Measurements from ENCODE around the gene NIFK.
"Not testable (repeated sequence)": the region's sequence is repeated elsewhere in the genome, so short reads cannot be mapped to it uniquely, and the experiment has no call there.

Gene NIFK

DNA sequence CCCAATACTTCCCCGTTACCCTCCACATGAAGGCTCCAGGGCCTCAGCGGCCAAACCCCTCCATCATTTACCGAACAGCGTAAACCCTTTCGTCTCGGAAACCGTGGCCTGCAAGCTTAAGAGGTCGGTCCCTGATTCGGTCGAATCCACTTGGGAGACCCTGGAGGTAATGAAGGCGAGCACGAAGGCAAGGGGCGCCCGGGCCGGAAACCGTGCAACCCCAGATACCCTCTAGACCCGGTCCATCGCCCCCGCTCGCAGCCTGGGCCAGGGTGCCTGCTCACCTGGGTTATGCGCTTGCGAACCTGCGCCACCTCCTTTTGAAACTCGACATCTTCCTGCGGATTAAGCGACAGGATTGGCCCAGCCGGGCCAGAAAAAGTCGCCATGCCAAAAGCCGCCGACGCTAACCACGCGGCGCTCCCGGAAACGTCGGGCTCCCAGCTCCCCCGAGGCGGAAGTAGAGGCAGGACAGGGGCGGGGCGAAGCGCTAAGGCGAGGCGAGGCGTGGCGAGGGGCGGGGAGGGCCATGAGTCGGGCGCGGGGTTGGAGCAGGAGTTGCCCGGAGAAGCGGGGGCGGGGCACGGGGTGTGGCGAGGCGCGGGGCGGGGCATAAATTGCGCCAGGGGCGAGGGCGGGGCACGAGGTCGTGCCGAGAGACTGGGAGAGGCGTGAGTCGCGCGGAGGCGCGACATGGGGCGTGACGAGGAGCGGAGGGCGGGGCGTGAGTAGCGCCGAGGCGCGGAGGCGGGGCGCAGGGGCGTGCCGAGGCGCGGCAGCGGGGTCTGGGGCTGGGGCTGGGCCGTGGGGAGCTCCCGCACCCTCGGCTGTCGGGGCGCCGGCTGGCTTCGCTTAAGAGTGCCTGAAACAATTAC lies at the start of gene NIFK:
Gene NIFK (minus strand): TSS at position 414 of the 875 bp plus-strand sequence. CDS start 25 bp downstream, at position 389.
- peak; percentile 90 for DNase-seq

DNA sequence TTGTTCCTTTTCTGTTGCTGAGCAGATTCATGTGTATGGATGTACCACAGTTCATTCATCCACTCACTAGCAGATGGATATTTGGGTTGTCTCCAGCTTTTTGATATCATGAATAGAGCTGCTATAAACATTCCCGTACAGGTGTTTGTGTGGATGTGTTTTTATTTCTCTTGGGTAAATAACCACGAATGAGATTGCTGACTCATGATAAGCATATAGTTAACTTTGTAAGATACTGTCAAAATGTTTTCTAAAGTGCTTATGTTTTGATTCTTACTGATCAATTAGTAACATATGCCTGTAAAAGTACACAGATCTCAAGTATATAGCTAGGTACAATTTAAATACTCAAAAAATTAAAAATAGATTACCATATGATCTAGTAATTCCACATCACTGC lies 46.5 kb upstream of the NIFK start:
- no peak for DNase-seq

- no peak for DNase-seq
Measured at GRCh38 chr2:121778741-121779487, 42.2 kb upstream of the NIFK start.

GRCh38 chr2:121777699-121778058 lies 41.0 kb upstream of the NIFK start:
- no peak for DNase-seq

DNA sequence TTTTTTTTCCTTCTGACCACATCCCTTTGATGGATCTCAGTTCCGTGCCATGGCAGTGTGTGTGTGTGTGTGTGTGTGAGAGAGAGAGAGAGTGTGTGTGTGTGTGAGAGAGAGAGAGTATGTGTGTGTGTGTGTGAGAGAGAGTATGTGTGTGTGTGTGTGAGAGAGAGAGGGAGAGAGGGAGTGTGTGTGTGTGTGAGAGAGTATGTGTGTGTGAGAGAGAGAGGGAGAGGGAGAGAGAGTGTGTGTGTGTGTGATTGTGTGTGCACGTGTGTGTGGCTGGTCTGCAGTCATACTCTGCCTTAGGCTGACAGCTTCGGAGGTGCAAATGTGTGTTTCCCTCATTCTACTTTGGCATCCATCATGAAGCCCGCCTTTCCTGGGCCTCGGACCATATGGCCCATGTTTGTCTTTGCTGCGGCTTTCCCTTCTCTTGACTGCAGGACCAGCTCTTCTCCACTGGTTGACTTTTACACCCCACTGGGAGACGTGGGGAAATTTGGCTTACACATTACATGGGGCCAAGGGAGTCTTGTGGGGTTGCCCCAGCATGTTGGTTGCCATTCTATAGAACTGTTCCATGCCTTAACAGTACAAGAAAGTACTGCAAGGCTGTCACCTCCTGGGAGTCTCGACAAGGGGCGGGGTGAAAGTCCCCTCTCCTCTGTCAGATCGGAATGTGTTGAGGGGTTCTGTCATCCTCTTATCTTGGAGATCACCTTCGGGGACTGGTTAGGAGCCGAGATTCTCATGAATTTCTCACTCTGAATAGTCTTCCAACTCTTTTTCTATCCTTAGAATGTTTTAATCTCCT lies 40.4 kb upstream of the NIFK start:
- no peak for DNase-seq

DNA sequence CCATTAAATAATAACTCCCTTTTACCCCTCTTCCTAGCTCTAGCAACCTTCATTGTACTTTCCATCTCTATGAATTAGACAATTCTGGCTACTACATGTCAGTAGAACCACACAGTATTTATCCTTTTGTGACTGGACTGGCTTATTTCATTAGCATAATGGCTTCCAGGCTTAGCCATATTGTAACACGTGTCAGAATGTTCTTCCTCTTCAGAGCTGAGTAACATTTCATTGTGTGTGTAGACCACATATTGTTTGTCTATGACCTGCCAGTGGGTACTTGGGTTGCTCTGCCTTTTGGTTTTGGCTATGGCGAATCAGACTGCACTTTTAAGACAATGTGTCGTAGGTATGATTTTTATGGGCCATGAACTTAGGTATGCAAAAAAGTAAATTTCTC lies 39.7 kb upstream of the NIFK start:
- no peak for DNase-seq

DNA sequence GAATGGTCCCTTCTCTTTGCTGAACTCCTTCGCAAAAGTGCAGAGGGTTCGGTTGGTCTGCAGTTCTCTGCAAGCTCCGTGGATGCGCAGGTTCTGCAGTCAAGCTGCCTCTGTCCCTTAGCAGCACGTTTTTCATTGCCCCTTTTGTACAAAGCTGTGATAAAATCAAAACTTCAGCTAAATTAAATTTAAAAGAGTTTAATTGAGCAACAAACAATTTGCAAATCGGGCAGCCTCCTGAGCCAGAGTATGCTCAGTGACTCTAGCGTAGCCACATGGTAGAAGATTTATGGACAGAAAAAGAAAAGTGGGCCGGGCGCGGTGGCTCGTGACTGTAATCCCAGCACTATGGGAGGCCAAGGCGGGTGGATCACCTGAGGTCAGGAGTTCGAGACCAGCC lies 37.6 kb upstream of the NIFK start:
- no peak for DNase-seq

GRCh38 chr2:121771976-121772742 lies 35.5 kb upstream of the NIFK start:
- DNase-seq = no peak

DNA sequence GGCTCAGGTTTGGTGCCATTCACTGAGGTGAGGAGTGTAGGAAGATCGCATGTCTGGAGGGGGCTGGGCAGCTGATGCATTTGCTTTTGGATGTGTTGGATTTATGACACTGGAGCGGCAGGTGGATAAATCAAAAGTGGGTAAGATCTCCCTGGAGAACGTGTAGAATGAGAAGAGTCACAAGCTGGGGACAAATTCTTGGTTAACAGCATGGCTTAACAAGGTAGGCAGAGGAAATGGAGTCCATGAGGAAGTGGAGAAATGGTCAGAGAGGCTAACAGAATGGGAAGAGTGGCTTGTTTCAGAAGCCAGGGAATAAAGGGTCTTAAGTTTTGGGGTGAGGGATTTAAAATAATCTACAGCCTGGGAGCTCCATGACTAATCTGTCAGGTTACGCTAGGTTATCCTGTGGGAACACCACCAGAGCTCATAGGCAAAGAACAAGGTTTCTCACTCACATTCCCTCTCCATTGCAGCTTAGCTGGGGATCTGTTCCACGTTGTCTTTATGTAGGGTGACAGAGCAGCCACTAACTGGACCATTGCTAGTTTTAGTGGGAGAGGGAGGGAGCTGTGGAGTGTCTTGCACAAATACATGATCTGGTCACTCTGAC lies 31.6 kb upstream of the NIFK start:
- DNase-seq = no peak

- DNase-seq = no peak
Measured at GRCh38 chr2:121766624-121767023, 29.9 kb upstream of the NIFK start.

GRCh38 chr2:121764681-121765228 lies 28.1 kb upstream of the NIFK start:
- DNase-seq = no peak

DNA sequence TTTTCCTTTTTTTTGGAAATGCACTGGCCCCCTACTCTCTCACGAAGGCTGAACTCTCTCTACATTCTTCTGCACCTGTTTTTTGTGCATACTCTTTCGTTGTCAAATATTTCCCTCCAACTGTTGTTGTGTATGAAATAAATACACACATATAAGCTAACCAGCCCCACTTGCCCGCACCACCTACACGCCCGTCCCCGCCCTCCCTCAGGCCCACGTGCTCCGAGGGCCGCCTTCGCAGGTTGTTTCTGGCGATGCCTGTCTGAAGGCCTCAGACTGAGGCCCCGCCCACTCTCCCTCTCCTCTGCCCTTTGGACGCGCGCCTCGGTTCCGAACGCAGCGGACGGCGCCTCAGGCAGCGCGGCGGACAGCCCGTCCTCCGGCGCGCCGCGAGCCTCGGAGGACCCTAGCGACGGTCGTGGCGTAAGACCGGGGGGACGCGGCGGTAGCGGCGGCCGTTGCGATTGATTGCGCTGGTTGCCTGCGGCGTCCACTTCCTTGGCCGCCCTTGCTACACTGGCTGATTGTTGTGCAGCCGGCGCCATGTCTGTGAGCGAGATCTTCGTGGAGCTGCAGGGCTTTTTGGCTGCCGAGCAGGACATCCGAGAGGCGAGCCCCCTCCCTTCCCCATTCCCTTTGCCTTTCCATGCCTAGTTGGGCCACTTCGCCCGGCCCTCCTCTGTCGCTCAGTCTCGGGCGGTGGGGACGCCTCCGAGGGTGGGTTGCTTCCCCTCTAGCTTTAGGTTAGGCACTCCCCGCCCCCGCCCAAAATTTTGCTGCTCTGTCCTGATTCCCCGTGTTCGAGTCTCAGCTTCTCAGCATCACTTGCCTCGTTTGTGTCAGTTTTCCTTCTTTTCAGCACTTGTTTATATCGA lies 18.8 kb upstream of the NIFK start, which contains the start of gene TSN:
Gene TSN (plus strand): TSS at position 415 of the 875 bp plus-strand sequence. CDS start 129 bp downstream, at position 544.
- peak; percentile 91 for DNase-seq

- DNase-seq = no peak
Measured at GRCh38 chr2:121754851-121755236, 18.2 kb upstream of the NIFK start.

DNA sequence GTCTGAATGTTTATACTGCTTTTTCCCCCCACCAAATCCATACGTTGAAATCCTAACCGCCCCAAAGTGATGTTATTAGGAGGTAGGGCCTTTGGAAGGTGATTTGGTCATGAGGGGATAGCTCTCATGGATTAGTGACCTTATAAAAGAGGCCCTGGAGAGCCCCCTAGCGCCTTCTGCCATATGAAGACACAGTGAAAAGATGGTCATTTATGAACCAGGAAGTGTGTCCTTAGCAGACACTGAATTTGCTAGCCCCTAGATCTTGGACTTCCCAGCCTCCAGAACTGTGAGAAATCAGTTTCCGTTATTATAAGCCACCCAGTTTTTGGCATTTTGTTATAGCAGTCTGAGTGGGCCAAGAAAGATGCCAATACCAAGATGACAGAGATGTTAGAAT lies 11.5 kb upstream of the NIFK start:
- DNase-seq = no peak

DNA sequence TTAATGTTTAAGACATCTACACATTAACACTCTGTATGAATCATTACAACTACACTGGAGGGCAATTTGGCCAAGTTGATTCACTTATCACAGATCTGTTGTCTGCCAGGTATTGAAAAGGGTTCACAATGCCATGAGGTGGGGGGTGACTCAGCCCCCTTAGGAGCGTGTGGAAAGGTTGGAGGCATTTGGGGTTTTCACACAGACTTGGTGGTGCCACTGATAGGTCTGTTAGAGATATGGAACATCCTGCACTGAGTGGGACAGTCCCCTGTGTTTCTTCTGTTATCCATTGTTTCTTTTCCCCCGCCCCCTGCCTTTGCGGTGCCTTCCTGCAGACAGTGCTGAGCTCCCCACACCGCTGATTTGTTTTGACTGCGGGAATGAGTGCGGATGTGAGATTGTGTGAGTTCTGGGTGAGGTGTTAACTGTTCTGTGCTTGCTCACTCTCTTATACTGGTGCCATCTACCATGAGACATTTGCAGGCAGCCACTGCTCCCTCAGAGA lies 9.4 kb upstream of the NIFK start:
- no peak for DNase-seq

DNA sequence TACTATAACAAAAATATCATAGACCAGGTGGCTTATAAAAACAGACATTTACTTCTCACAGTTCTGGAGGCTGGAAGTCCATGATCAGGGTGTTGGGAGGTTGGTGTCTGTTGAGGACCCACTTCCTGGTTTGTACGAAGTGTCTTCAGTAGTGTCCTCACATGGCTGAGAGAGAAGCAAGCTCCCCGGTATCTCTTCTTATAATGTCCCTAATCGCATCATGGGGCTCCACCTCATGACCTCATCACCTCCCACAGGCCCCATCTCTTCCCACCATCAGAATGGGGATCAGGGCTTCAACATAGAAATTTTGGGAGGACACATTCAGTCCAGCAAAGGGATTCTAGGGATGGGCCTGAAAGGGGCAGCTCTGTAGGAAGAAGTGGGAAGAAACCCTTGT lies 4.8 kb upstream of the NIFK start:
- no peak for DNase-seq

GRCh38 chr2:121740973-121741372 lies 4.3 kb upstream of the NIFK start:
- no peak for DNase-seq

DNA sequence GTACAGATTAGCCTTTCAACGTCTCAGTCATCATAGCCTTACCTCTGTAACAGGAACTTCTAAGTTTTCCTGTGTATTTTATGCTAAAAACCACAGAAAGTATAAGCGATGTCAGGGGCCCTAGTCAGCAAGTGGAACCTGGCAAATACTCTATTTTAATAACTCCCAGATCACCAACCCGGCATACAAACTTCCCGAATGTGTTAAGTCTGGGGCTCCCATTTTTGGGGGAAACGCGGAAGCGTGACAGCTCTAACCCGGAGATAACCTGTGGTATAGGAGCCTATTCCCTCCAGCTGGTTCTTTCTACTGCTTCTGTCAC lies 574 bp downstream of the NIFK start:
- no peak for DNase-seq

DNA sequence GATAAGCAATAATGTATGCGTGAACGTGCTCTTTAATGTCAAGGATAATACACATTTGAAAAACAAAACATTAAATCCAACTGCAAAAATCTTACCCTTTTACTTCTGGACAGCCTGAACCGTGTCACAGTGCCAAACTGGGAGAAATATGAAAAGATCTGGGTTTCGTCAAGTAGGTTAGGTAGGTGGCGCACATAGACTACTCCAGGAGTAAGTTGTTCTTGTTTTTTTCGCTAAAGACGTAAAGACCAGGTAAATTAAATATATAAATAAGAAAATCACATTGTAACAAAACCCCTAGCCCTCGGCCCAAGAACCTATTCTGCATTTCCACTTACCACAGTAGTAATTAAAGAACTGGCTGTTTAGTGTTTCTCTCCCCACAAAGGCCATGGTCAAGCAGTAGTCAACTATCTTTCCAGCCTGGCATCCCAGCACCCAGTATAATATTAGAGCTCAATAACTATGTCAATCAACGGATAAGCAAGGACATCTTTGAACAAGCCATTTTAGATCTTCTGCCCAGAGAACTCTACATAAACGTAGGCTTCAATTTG lies 1.1 kb downstream of the NIFK start:
- no peak for DNase-seq

GRCh38 chr2:121734544-121734943 lies 2.1 kb downstream of the NIFK start:
- DNase-seq = not testable (repeated sequence)
